Smooth muscle cell (in vitro differentiated cells): Measurements from ENCODE around the gene COX6A2. TPM values are rescaled to one million over a fixed set of nuclear protein-coding genes. Genes with fewer than 3 reads are reported as not detected.

ENCODE experiments used
- DNase-seq: peaks from one replicate; lab custom pipeline; 2025; ENCODE audit not compliant: unreplicated experiment; lab: John Stamatoyannopoulos, UW
- H2AFZ ChIP-seq: fragments of 200-600 bp; sonication (generic); 2 replicates; pipeline ENCODE4 v1.6.0; 2016; ENCODE audit warnings: antibody characterized with exemption, low read depth, mild to moderate bottlenecking
- H3F3A ChIP-seq: fragments of 200-600 bp; sonication (generic); 2 replicates; pipeline ENCODE4 v1.6.0; 2017; ENCODE audit warnings: antibody characterized with exemption, low read depth
- H3K27ac ChIP-seq: fragments of 200-600 bp; sonication (generic); 2 replicates; pipeline ENCODE4 v1.5.1; 2016; ENCODE audit warnings: low read depth, mild to moderate bottlenecking
- H3K27me3 ChIP-seq: fragments of 200-600 bp; sonication (generic); 2 replicates; pipeline ENCODE4 v1.6.1; 2016; ENCODE audit warnings: low read depth, mild to moderate bottlenecking
- H3K36me3 ChIP-seq: fragments of 200-600 bp; sonication (generic); 2 replicates; pipeline ENCODE4 v1.5.1; 2016; ENCODE audit warnings: low read depth
- H3K4me1 ChIP-seq: fragments of 200-600 bp; sonication (generic); 2 replicates; pipeline ENCODE4 v1.5.1; 2016; ENCODE audit warnings: low read depth
- H3K4me2 ChIP-seq: fragments of 200-600 bp; sonication (generic); 2 replicates; pipeline ENCODE4 v1.6.0; 2016; ENCODE audit warnings: mild to moderate bottlenecking
- H3K4me3 ChIP-seq: fragments of 200-600 bp; sonication (generic); 2 replicates; pipeline ENCODE4 v1.5.1; 2016; ENCODE audit warnings: mild to moderate bottlenecking
- H3K79me2 ChIP-seq: fragments of 200-600 bp; sonication (generic); 2 replicates; pipeline ENCODE4 v1.6.0; 2016; ENCODE audit warnings: low read depth, mild to moderate bottlenecking
- H3K9ac ChIP-seq: fragments of 200-600 bp; sonication (generic); 2 replicates; pipeline ENCODE4 v1.6.0; 2016; ENCODE audit warnings: low read depth
- H3K9me3 ChIP-seq: fragments of 200-600 bp; sonication (generic); replicated peaks from 2 replicates; pipeline ENCODE4 v1.5.1; 2016; ENCODE audit warnings: low read depth
- H4K20me1 ChIP-seq: fragments of 200-600 bp; sonication (generic); 2 replicates; pipeline ENCODE4 v1.6.0; 2016; ENCODE audit warnings: low read depth
- CTCF ChIP-seq: fragments of 200-600 bp; sonication (generic); IDR thresholded peaks from 2 replicates; pipeline ENCODE4 v1.5.1; 2017; ENCODE audit warnings: borderline replicate concordance, mild to moderate bottlenecking, antibody characterized with exemption; ENCODE audit not compliant: insufficient read depth, poor library complexity, severe bottlenecking
- WGBS: methylation state at CpG from one replicate; pipeline ENCODE4 v1.1.7; 2016; ENCODE audit warnings: low lambda C conversion rate; 5-methylcytosine and 5-hydroxymethylcytosine counted together
- polyA plus RNA-seq: library from polyadenylated mRNA; unstranded; fragments of >200 nt; fragmentation: Nextera tagmentation; extraction: Ambion mirVana; gene quantifications from 2 replicates; pipeline ENCODE4 v1.2.1, GENCODE V29; 2016
- total RNA-seq: library from RNA; depleted of rRNA; stranded (reverse); fragments of >200 nt; gene quantifications from 2 replicates; pipeline ENCODE4 v1.2.3, GENCODE V29; 2014

The COX6A2 gene
- total and polyA plus RNA-seq, 2 experiments from 2014 or later = not detected

- no peak overlapping the region for H3K4me3 ChIP-seq
- no peaks in the 10 kb centered on the region for H3K27me3 ChIP-seq
- WGBS = 78% methylated on average over 9 of the region's 9 CpGs
- no peak for DNase-seq
- no peaks in the 10 kb centered on the region for H3K9me3 ChIP-seq
- no peak for TF ChIP-seq CTCF
- no peak overlapping the region for H3K4me2 ChIP-seq
- no peaks in the 10 kb centered on the region for H3K4me1 ChIP-seq
- H3K27ac ChIP-seq = no peak overlapping the region
- H3K79me2 ChIP-seq = no peaks in the 10 kb centered on the region
- no peak overlapping the region for H2AFZ ChIP-seq
- H3K9ac ChIP-seq = no peak overlapping the region
- H3K36me3 ChIP-seq = no peaks in the 10 kb centered on the region
- no peaks in the 10 kb centered on the region for H4K20me1 ChIP-seq
- no peaks in the 10 kb centered on the region for H3F3A ChIP-seq
These were observed 23.7 kb downstream of the COX6A2 start for GRCh38 chr16:31404353-31405064.

GRCh38 chr16:31403590-31404352, 24.4 kb downstream of the COX6A2 start:
- H3F3A ChIP-seq = no peaks in the 10 kb centered on the region
- no peaks in the 10 kb centered on the region for H3K4me1 ChIP-seq
- H3K27me3 ChIP-seq = no peaks in the 10 kb centered on the region
- no peak for DNase-seq
- TF ChIP-seq CTCF = no peak
- no peaks in the 10 kb centered on the region for H3K79me2 ChIP-seq
- no peaks in the 10 kb centered on the region for H4K20me1 ChIP-seq
- 86% methylated on average over 21 of the region's 21 CpGs for WGBS
- H3K27ac ChIP-seq = no peak overlapping the region
- no peaks in the 10 kb centered on the region for H3K9me3 ChIP-seq
- H3K4me2 ChIP-seq = no peak overlapping the region
- H3K36me3 ChIP-seq = no peaks in the 10 kb centered on the region
- no peak overlapping the region for H3K9ac ChIP-seq
- H3K4me3 ChIP-seq = no peak overlapping the region
- no peak overlapping the region for H2AFZ ChIP-seq

- WGBS = 71% methylated on average over 1 of the region's 1 CpG
- no peak for DNase-seq
- H3K4me2 ChIP-seq = no peak overlapping the region
These were observed 25.5 kb downstream of the COX6A2 start for GRCh38 chr16:31402687-31403086.

More at GRCh38 chr16:31402687-31403086, 25.5 kb downstream of the COX6A2 start:
- H4K20me1 ChIP-seq = no peaks in the 10 kb centered on the region
- H3K9me3 ChIP-seq = no peaks in the 10 kb centered on the region
- no peaks in the 10 kb centered on the region for H3K4me1 ChIP-seq
- H3K79me2 ChIP-seq = no peaks in the 10 kb centered on the region
- no peaks in the 10 kb centered on the region for H3K36me3 ChIP-seq
- no peak overlapping the region for H3K4me3 ChIP-seq
- H3F3A ChIP-seq = no peaks in the 10 kb centered on the region
- H3K27ac ChIP-seq = no peak overlapping the region
- H3K9ac ChIP-seq = no peak overlapping the region
- no peak for TF ChIP-seq CTCF
- no peaks in the 10 kb centered on the region for H3K27me3 ChIP-seq
- H2AFZ ChIP-seq = no peak overlapping the region
